Measurements from ENCODE around the gene PPP3R2.

PPP3R2 gene

DNA sequence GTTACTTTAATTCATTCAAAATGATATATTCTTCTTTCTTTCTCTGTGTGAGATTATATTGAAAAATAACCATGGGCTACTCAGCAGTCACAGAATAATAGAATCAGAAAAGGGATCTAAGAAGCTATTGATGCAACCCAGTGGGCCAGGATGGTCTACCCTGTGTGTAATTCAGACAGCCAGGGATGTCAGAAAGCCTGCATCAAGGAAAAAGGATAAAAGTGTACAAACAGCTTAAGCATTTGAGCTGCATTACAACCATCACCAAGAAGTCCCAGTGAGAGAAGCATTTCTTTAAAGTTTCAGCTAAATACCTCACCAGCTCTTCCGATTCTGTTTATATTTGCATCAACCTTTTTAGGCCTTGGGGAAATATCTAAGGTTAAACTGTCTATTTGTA, 37.8 kb upstream of the PPP3R2 start:
- H3K9me2 ChIP-seq (replicated peaks; ENCODE audit: insufficient read depth, low read length) = no peaks in the 10 kb centered on the region
- no peaks in the 10 kb centered on the region for H3K27me3 ChIP-seq (ENCODE audit: low read length)
- no peak overlapping the region for H2AFZ ChIP-seq (ENCODE audit: low read depth, low read length, severe bottlenecking)
- H3K4me3 ChIP-seq (ENCODE audit: insufficient read depth, low read length, poor library complexity, severe bottlenecking) = no peak overlapping the region
- H3F3A ChIP-seq (ENCODE audit: insufficient read depth) = no peaks in the 10 kb centered on the region
- H3K27ac ChIP-seq (ENCODE audit: low read depth, low read length) = no peak overlapping the region
- H4K20me1 ChIP-seq (ENCODE audit: low read depth, low read length) = no peaks in the 10 kb centered on the region
- no peaks in the 10 kb centered on the region for H3K9me3 ChIP-seq (ENCODE audit: insufficient read depth, low read length)
- no peak for TF ChIP-seq EZH2phosphoT487 (conservative IDR thresholded peaks at IDR 0.05; ENCODE audit: low read length)
- H3K79me2 ChIP-seq (ENCODE audit: insufficient read depth, low read length) = no peaks in the 10 kb centered on the region
- no peak overlapping the region for H3K4me2 ChIP-seq (ENCODE audit: low read depth, low read length, poor library complexity, severe bottlenecking)
- no peak overlapping the region for H3K9ac ChIP-seq (ENCODE audit: low read length)
- H3K36me3 ChIP-seq (ENCODE audit: low read length) = no peaks in the 10 kb centered on the region

DNA sequence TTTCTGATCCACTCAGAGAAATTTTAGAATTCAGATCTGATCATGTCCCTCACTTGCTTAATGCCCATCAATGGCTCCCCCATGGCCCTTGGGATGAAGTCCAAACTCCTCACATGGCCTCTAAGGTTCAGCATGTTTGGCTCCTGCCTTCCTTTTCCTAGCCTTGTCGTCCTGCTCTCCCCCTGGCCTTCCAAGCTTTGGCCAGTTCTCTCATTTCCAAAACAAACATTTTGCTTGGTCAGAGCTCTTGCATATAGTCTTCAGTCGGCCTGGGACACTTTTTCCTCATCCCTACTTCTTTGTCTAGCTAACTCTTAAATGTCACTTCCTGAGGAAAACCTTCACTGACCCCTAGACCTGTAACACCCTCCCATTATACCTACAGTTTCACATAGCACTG, 37.1 kb upstream of the PPP3R2 start:
- Histone ChIP-seq H4K20me1 (ENCODE audit: low read depth, low read length) (no peaks in the 10 kb centered on the region), H3K9me3 (ENCODE audit: insufficient read depth, low read length) (no peaks in the 10 kb centered on the region), H3K79me2 (ENCODE audit: insufficient read depth, low read length) (no peaks in the 10 kb centered on the region), H3K4me3 (ENCODE audit: insufficient read depth, low read length, poor library complexity, severe bottlenecking) (no peak overlapping the region), H3K9ac (ENCODE audit: low read length) (no peak overlapping the region), H3K4me2 (ENCODE audit: low read depth, low read length, poor library complexity, severe bottlenecking) (no peak overlapping the region), H3K9me2 (replicated peaks; ENCODE audit: insufficient read depth, low read length) (no peaks in the 10 kb centered on the region), H3F3A (ENCODE audit: insufficient read depth) (no peaks in the 10 kb centered on the region), H3K36me3 (ENCODE audit: low read length) (no peaks in the 10 kb centered on the region), H3K27me3 (ENCODE audit: low read length) (no peaks in the 10 kb centered on the region), H3K27ac (ENCODE audit: low read depth, low read length) (no peak overlapping the region), H2AFZ (ENCODE audit: low read depth, low read length, severe bottlenecking) (no peak overlapping the region)
- TF ChIP-seq EZH2phosphoT487 (conservative IDR thresholded peaks at IDR 0.05; ENCODE audit: low read length) = no peak
- TF ChIP-seq, protein P1, sequence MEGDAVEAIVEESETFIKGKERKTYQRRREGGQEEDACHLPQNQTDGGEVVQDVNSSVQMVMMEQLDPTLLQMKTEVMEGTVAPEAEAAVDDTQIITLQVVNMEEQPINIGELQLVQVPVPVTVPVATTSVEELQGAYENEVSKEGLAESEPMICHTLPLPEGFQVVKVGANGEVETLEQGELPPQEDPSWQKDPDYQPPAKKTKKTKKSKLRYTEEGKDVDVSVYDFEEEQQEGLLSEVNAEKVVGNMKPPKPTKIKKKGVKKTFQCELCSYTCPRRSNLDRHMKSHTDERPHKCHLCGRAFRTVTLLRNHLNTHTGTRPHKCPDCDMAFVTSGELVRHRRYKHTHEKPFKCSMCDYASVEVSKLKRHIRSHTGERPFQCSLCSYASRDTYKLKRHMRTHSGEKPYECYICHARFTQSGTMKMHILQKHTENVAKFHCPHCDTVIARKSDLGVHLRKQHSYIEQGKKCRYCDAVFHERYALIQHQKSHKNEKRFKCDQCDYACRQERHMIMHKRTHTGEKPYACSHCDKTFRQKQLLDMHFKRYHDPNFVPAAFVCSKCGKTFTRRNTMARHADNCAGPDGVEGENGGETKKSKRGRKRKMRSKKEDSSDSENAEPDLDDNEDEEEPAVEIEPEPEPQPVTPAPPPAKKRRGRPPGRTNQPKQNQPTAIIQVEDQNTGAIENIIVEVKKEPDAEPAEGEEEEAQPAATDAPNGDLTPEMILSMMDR (IDR thresholded peaks at IDR 0.05; ENCODE audit: insufficient read depth, low read length, poor library complexity, severe bottlenecking) = no peak

DNA sequence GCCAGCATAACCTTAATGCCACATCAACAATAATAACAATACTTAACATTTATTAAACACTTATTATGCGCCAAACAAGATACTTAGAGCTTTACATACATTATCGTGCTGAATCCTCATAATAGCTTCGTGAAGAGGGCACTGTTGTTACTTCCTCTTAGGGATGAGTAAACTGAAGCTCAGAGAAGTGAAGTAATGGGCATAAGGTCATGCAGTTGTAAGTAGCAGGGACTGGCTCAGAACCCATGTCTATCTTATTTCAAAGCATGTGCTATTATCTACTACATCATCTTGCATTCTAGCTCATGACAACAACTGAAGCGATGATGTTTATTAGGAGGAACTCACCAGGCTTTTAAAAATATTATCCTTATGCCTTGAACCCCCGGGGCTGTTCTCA, 34.9 kb upstream of the PPP3R2 start:
- TF ChIP-seq, protein P1 (IDR thresholded peaks at IDR 0.05; ENCODE audit: insufficient read depth, low read length, poor library complexity, severe bottlenecking) = no peak
- no peak for TF ChIP-seq EZH2phosphoT487 (conservative IDR thresholded peaks at IDR 0.05; ENCODE audit: low read length)

DNA sequence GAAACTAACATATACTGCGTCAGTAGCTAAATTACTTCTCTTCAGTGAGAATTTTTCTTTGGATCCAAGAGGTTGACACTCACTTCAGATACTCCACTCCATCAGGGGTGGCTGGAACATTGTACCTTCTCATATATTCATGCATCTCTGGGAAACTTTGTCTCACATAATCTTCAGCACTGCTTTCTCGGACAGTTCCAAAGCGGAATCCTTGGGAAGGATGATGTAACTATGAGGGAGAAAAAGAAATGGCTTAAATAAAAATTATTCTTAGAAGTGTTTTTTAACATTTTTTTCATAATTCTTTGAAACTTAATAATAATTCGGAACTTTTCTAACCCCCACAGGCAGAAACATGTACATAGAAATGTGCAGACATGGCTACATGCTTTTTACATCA, 33.4 kb upstream of the PPP3R2 start:
- H2AFZ ChIP-seq (ENCODE audit: low read depth, low read length, severe bottlenecking) = no peak overlapping the region
- H3K79me2 ChIP-seq (ENCODE audit: insufficient read depth, low read length) = no peaks in the 10 kb centered on the region
- H3K27me3 ChIP-seq (ENCODE audit: low read length) = no peaks in the 10 kb centered on the region
- no peaks in the 10 kb centered on the region for H3K36me3 ChIP-seq (ENCODE audit: low read length)
- no peak overlapping the region for H3K27ac ChIP-seq (ENCODE audit: low read depth, low read length)
- H3F3A ChIP-seq (ENCODE audit: insufficient read depth) = no peaks in the 10 kb centered on the region
- no peaks in the 10 kb centered on the region for H3K9me3 ChIP-seq (ENCODE audit: insufficient read depth, low read length)
- no peak overlapping the region for H3K9ac ChIP-seq (ENCODE audit: low read length)
- H4K20me1 ChIP-seq (ENCODE audit: low read depth, low read length) = no peaks in the 10 kb centered on the region
- TF ChIP-seq, protein P1 (IDR thresholded peaks at IDR 0.05; ENCODE audit: insufficient read depth, low read length, poor library complexity, severe bottlenecking) = no peak
- no peak overlapping the region for H3K4me2 ChIP-seq (ENCODE audit: low read depth, low read length, poor library complexity, severe bottlenecking)
- H3K4me3 ChIP-seq (ENCODE audit: insufficient read depth, low read length, poor library complexity, severe bottlenecking) = no peak overlapping the region
- no peaks in the 10 kb centered on the region for H3K9me2 ChIP-seq (replicated peaks; ENCODE audit: insufficient read depth, low read length)

More for the DNA sequence above, 34.9 kb upstream of the PPP3R2 start:
- H3K79me2 ChIP-seq (ENCODE audit: insufficient read depth, low read length) = no peaks in the 10 kb centered on the region
- H3F3A ChIP-seq (ENCODE audit: insufficient read depth) = no peaks in the 10 kb centered on the region
- H4K20me1 ChIP-seq (ENCODE audit: low read depth, low read length) = no peaks in the 10 kb centered on the region
- H3K9me2 ChIP-seq (replicated peaks; ENCODE audit: insufficient read depth, low read length) = no peaks in the 10 kb centered on the region
- H3K9me3 ChIP-seq (ENCODE audit: insufficient read depth, low read length) = no peaks in the 10 kb centered on the region
- no peak overlapping the region for H3K27ac ChIP-seq (ENCODE audit: low read depth, low read length)
- H3K4me3 ChIP-seq (ENCODE audit: insufficient read depth, low read length, poor library complexity, severe bottlenecking) = no peak overlapping the region
- H3K36me3 ChIP-seq (ENCODE audit: low read length) = no peaks in the 10 kb centered on the region
- no peak overlapping the region for H3K4me2 ChIP-seq (ENCODE audit: low read depth, low read length, poor library complexity, severe bottlenecking)
- H3K27me3 ChIP-seq (ENCODE audit: low read length) = no peaks in the 10 kb centered on the region
- no peak overlapping the region for H3K9ac ChIP-seq (ENCODE audit: low read length)
- no peak overlapping the region for H2AFZ ChIP-seq (ENCODE audit: low read depth, low read length, severe bottlenecking)

All from SU-DHL-6 (cell line).